ENCODE results near the gene RAD51. TPM values are rescaled to one million over a fixed set of nuclear protein-coding genes. Genes with fewer than 3 reads are reported as not detected.
A peak's percentile ranks its signal among the peaks of the same experiment; 100 is the strongest.

The RAD51 gene
- total RNA-seq, 1 donor from 2014 or later, result 48.1 TPM

GRCh38 chr15:40695469-40695890, 506 bp downstream of the RAD51 start:
- peaks cover 4% of the 10 kb centered on the region for H4K20me1 ChIP-seq (ENCODE audit: low read depth)
- H3K27ac Mint-ChIP-seq, result peak overlapping the region; percentile 34
- H3K27me3 Mint-ChIP-seq (ENCODE audit: insufficient read depth, low read depth), result peaks cover 5% of the 10 kb centered on the region
- peaks cover 2% of the 10 kb centered on the region for H3K36me3 ChIP-seq
- peak overlapping the region; percentile 75 for H3K4me3 ChIP-seq
- peaks cover 15% of the 10 kb centered on the region for H3K4me1 Mint-ChIP-seq
- peak overlapping the region; percentile 92 for H3K27ac ChIP-seq
- H3F3A ChIP-seq (ENCODE audit: low read depth), result peaks cover 21% of the 10 kb centered on the region
- H3K4me1 ChIP-seq, result peaks cover 4% of the 10 kb centered on the region
- no peak for TF ChIP-seq EZH2phosphoT487 (IDR thresholded peaks at IDR 0.05)
- no peak for TF ChIP-seq EZH2 (IDR thresholded peaks at IDR 0.05)
- no peak for TF ChIP-seq CTCF (IDR thresholded peaks at IDR 0.05)
- peak overlapping the region; percentile 89 for H2AFZ ChIP-seq (replicated peaks)
- peaks cover 2% of the 10 kb centered on the region for H3K36me3 Mint-ChIP-seq
- no peaks in the 10 kb centered on the region for H3K9me3 Mint-ChIP-seq
- H3K79me2 ChIP-seq (ENCODE audit: low read depth), result peaks cover 29% of the 10 kb centered on the region
- H3K4me2 ChIP-seq, result peak overlapping the region; percentile 91
- no peaks in the 10 kb centered on the region for H3K27me3 ChIP-seq
- H3K4me3 Mint-ChIP-seq, result peak overlapping the region; percentile 98
- no peaks in the 10 kb centered on the region for H3K9me3 ChIP-seq (ENCODE audit: low read depth)
- peak overlapping the region; percentile 66 for H3K9ac ChIP-seq
- DNase-seq (ENCODE audit: low spot score), result no peak

GRCh38 chr15:40696228-40696627, 1.3 kb downstream of the RAD51 start:
- peaks cover 5% of the 10 kb centered on the region for H3K27me3 Mint-ChIP-seq (ENCODE audit: insufficient read depth, low read depth)
- Histone ChIP-seq H3K27me3 (no peaks in the 10 kb centered on the region), H3K9me3 (ENCODE audit: low read depth) (no peaks in the 10 kb centered on the region), H3K4me3 (peak overlapping the region; percentile 75), H2AFZ (replicated peaks) (no peak overlapping the region), H4K20me1 (ENCODE audit: low read depth) (peaks cover 4% of the 10 kb centered on the region), H3K4me2 (peak overlapping the region; percentile 91), H3K79me2 (ENCODE audit: low read depth) (peaks cover 29% of the 10 kb centered on the region), H3K27ac (no peak overlapping the region), H3F3A (ENCODE audit: low read depth) (peaks cover 21% of the 10 kb centered on the region), H3K36me3 (peaks cover 7% of the 10 kb centered on the region), H3K9ac (no peak overlapping the region), H3K4me1 (peaks cover 4% of the 10 kb centered on the region)
- TF ChIP-seq EZH2 (IDR thresholded peaks at IDR 0.05) (no peak), CTCF (IDR thresholded peaks at IDR 0.05) (no peak), EZH2phosphoT487 (IDR thresholded peaks at IDR 0.05) (no peak)
- H3K9me3 Mint-ChIP-seq, result no peaks in the 10 kb centered on the region
- no peak for DNase-seq (ENCODE audit: low spot score)
- peaks cover 4% of the 10 kb centered on the region for H3K36me3 Mint-ChIP-seq
- H3K4me1 Mint-ChIP-seq, result peaks cover 15% of the 10 kb centered on the region
- peak overlapping the region; percentile 98 for H3K4me3 Mint-ChIP-seq
- H3K27ac Mint-ChIP-seq, result no peak overlapping the region

- H3K4me3 Mint-ChIP-seq, result no peak overlapping the region
- H3K4me1 ChIP-seq, result peaks cover 4% of the 10 kb centered on the region
- H3K27me3 Mint-ChIP-seq (ENCODE audit: insufficient read depth, low read depth), result peaks cover 5% of the 10 kb centered on the region
- H3K36me3 ChIP-seq, result peaks cover 7% of the 10 kb centered on the region
- H4K20me1 ChIP-seq (ENCODE audit: low read depth), result peaks cover 4% of the 10 kb centered on the region
- no peak for DNase-seq (ENCODE audit: low spot score)
- H3K27ac Mint-ChIP-seq, result no peak overlapping the region
- H3K4me1 Mint-ChIP-seq, result peaks cover 15% of the 10 kb centered on the region
- no peak overlapping the region for H3K27ac ChIP-seq
- peaks cover 29% of the 10 kb centered on the region for H3K79me2 ChIP-seq (ENCODE audit: low read depth)
- H3K27me3 ChIP-seq, result no peaks in the 10 kb centered on the region
- peaks cover 21% of the 10 kb centered on the region for H3F3A ChIP-seq (ENCODE audit: low read depth)
- no peaks in the 10 kb centered on the region for H3K9me3 Mint-ChIP-seq
- no peak overlapping the region for H3K4me3 ChIP-seq
- H3K36me3 Mint-ChIP-seq, result peaks cover 10% of the 10 kb centered on the region
- H3K9ac ChIP-seq, result no peak overlapping the region
- no peak overlapping the region for H3K4me2 ChIP-seq
- TF ChIP-seq EZH2phosphoT487 (IDR thresholded peaks at IDR 0.05) (no peak), EZH2 (IDR thresholded peaks at IDR 0.05) (no peak), CTCF (IDR thresholded peaks at IDR 0.05) (no peak)
- no peaks in the 10 kb centered on the region for H3K9me3 ChIP-seq (ENCODE audit: low read depth)
- H2AFZ ChIP-seq (replicated peaks), result no peak overlapping the region
Observed at GRCh38 chr15:40697916-40698315, 2.9 kb downstream of the RAD51 start.

All from neural progenitor cell (in vitro differentiated cells).